K562 (cell line): ENCODE measurements around the gene ZNF180. TPM values are rescaled to one million over a fixed set of nuclear protein-coding genes. Genes with fewer than 3 reads are reported as not detected.

Experiments used
- BRD9 ChIP-seq: fragments of 450-650 bp; IDR thresholded peaks from 2 replicates; pipeline ENCODE4 v1.6.1; 2018; ENCODE audit warnings: low read depth; ENCODE audit not compliant: partially characterized antibody
- BRF1 ChIP-seq: IDR thresholded peaks from 3 replicates; pipeline ENCODE4 v1.6.1; 2011; ENCODE audit warnings: borderline replicate concordance, mild to moderate bottlenecking; ENCODE audit not compliant: insufficient read length; ENCODE audit errors: extremely low read depth
- CBX2 ChIP-seq: fragments of 200-600 bp; sonication (generic); IDR thresholded peaks from one replicate; pipeline ENCODE4 v1.6.1; 2012; ENCODE audit warnings: mild to moderate bottlenecking, low read length, inconsistent platforms; ENCODE audit not compliant: insufficient read depth, poor library complexity, severe bottlenecking
- CEBPB ChIP-seq: fragments of 450-650 bp; IDR thresholded peaks from 2 replicates; pipeline ENCODE4 v1.6.1; 2016; ENCODE audit warnings: missing genetic modification characterization, missing compliant biosample characterization
- CREM ChIP-seq: IDR thresholded peaks from 2 replicates; pipeline ENCODE4 v1.6.1; 2014; ENCODE audit warnings: antibody characterized with exemption, low read depth
- CSDE1 ChIP-seq, 2 experiments: fragments of 450-650 bp; IDR thresholded peaks; 2 replicates each; pipeline ENCODE4 v1.6.1; 2016; ENCODE audit warnings: mild to moderate bottlenecking in 1 of 2
- E2F8 ChIP-seq: fragments of 450-650 bp; IDR thresholded peaks from 2 replicates; pipeline ENCODE4 v1.7.1; 2018; ENCODE audit warnings: mild to moderate bottlenecking, low read depth; ENCODE audit not compliant: partially characterized antibody
- FOXK1 ChIP-seq: sonication (generic); formaldehyde crosslinking; IDR thresholded peaks from 2 replicates; pipeline ENCODE4 v1.8.0; 2022; ENCODE audit warnings: missing genetic modification reagents, mild to moderate bottlenecking, borderline replicate concordance
- GMEB1 ChIP-seq: fragments of 250-450 bp; sonication (Bioruptor Pico); IDR thresholded peaks from 2 replicates; pipeline ENCODE4 v1.4.0; 2020; ENCODE audit warnings: mild to moderate bottlenecking
- HDAC1 ChIP-seq, 2 experiments: fragments of 450-650 bp; IDR thresholded peaks; 2 replicates each; pipeline ENCODE4 v1.6.1; 2016 to 2017; ENCODE audit warnings: inconsistent platforms in 1 of 2, mild to moderate bottlenecking in 1 of 2, moderate library complexity in 1 of 2
- HIVEP1 ChIP-seq: fragments of 250-450 bp; sonication (Bioruptor Pico); IDR thresholded peaks from 2 replicates; pipeline ENCODE4 v1.4.0; 2020; ENCODE audit warnings: mild to moderate bottlenecking
- HLTF ChIP-seq: fragments of 450-650 bp; IDR thresholded peaks from 2 replicates; pipeline ENCODE4 v1.6.1; 2016
- ILK ChIP-seq: fragments of 450-650 bp; IDR thresholded peaks from 2 replicates; pipeline ENCODE4 v1.6.1; 2016; ENCODE audit warnings: missing genetic modification characterization, low read depth, mild to moderate bottlenecking, missing compliant biosample characterization, moderate library complexity, borderline replicate concordance
- MXD1 ChIP-seq: fragments of 250-450 bp; sonication (Bioruptor Pico); IDR thresholded peaks from 2 replicates; pipeline ENCODE4 v1.8.0; 2021; ENCODE audit warnings: borderline replicate concordance, mild to moderate bottlenecking, moderate library complexity; ENCODE audit not compliant: poor library complexity, severe bottlenecking
- NONO ChIP-seq, 2 experiments: fragments of 200-400 bp in 1 of 2; fragments of 450-650 bp in 1 of 2; formaldehyde crosslinking in 1 of 2; IDR thresholded peaks; 2 replicates each; pipeline ENCODE4 v1.6.1; 2017; ENCODE audit warnings: low read depth in 2 of 2, mild to moderate bottlenecking in 2 of 2, moderate library complexity in 2 of 2, low read length in 1 of 2
- RBM22 ChIP-seq: fragments of 200-400 bp; formaldehyde crosslinking; IDR thresholded peaks from 2 replicates; pipeline ENCODE4 v1.6.1; 2018; ENCODE audit warnings: low read length, low read depth; ENCODE audit not compliant: poor library complexity, severe bottlenecking
- RFX1 ChIP-seq: fragments of 450-650 bp; IDR thresholded peaks from 2 replicates; pipeline ENCODE4 v1.6.1; 2016; ENCODE audit warnings: mild to moderate bottlenecking, moderate library complexity
- SAFB ChIP-seq: fragments of 200-400 bp; formaldehyde crosslinking; IDR thresholded peaks from 2 replicates; pipeline ENCODE4 v1.6.1; 2017; ENCODE audit warnings: low read depth, low read length, borderline replicate concordance
- SMARCA5 ChIP-seq: fragments of 450-650 bp; IDR thresholded peaks from 2 replicates; pipeline ENCODE4 v1.6.1; 2016
- SP2 ChIP-seq: IDR thresholded peaks from 2 replicates; pipeline ENCODE4 v1.6.1; 2011; ENCODE audit warnings: mild to moderate bottlenecking, low read depth, low read length, moderate library complexity; ENCODE audit not compliant: poor library complexity, severe bottlenecking; ENCODE audit errors: extremely low read depth
- ZFP36 ChIP-seq: fragments of 150-350 bp; IDR thresholded peaks from 2 replicates; pipeline ENCODE4 v1.6.1; 2018; ENCODE audit warnings: low read length, low read depth; ENCODE audit not compliant: partially characterized antibody
- ZNF212 ChIP-seq: fragments of 450-650 bp; formaldehyde crosslinking; IDR thresholded peaks from 2 replicates; pipeline ENCODE4 v1.4.0; 2020; ENCODE audit warnings: mild to moderate bottlenecking
- ZNF436 ChIP-seq: fragments of 250-450, 450-650 bp; sonication (Bioruptor Pico); formaldehyde crosslinking; IDR thresholded peaks from 2 replicates; pipeline ENCODE4 v1.7.0; 2020; ENCODE audit warnings: mild to moderate bottlenecking
- polyA plus RNA-seq, 8 experiments: library from polyadenylated mRNA; depleted of rRNA in 4 of 8; stranded (reverse) in 5 of 8; unstranded in 3 of 8; fragments of >200 nt; fragmentation: Nextera tagmentation in 2 of 8; fragmentation: Illumina TruSeq in 1 of 8; extraction: Ambion mirVana in 2 of 8; extraction: Trizol in 1 of 8; gene quantifications; 2 replicates each; pipeline versions ENCODE4 v1.2.1 to v1.2.3, GENCODE V29; 2011 to 2014; ENCODE audit warnings: inconsistent platforms in 1 of 8, missing spikeins in 1 of 8
- total RNA-seq, 7 experiments: library from RNA; depleted of rRNA in 6 of 7; stranded (reverse); fragments of >200 nt in 6 of 7; fragmentation: Illumina TruSeq in 2 of 7; extraction: Trizol in 2 of 7; gene quantifications; 2 replicates each; pipeline versions ENCODE4 v1.2.1 to v1.2.3, GENCODE V29; 2011 to 2021; ENCODE audit warnings: low replicate concordance in 1 of 7

ZNF180 gene
- total and polyA plus RNA-seq, 9 of the 15 experiments (the other 6 are each of a cell fraction or from before 2014, with no cell fraction given): 1.8 to 8.7 (median 5.9) TPM

- TF ChIP-seq E2F8: peak; percentile 90
- TF ChIP-seq FOXK1 (CRISPR knock-in tag): peak; percentile 87
- peak; percentile 83 for TF ChIP-seq CEBPB
- peak; percentile 2 for TF ChIP-seq ZFP36
- TF ChIP-seq SP2: no peak
- peak; percentile 25; the same call in 1 of the 2 replicates for TF ChIP-seq RFX1
- no peak for TF ChIP-seq CBX2
- peak; percentile 13 for TF ChIP-seq BRD9
- no peak for TF ChIP-seq SMARCA5
- peak in 1 of 2 experiments; percentile 56; a peak in 1 of 4 replicates for TF ChIP-seq CSDE1 (IDR thresholded peaks at IDR 0.05)
- TF ChIP-seq SAFB: no peak
- no peak for TF ChIP-seq MXD1 (CRISPR knock-in tag)
- no peak for TF ChIP-seq RBM22
- TF ChIP-seq ZNF436 (CRISPR knock-in tag): no peak
- TF ChIP-seq ZNF212 (CRISPR knock-in tag): no peak
- no peak for TF ChIP-seq BRF1
- peak; percentile 99 for TF ChIP-seq CREM
- no peak; the same call in 1 of the 2 replicates for TF ChIP-seq GMEB1 (CRISPR knock-in tag)
- no peak for TF ChIP-seq NONO (IDR thresholded peaks at IDR 0.05; ENCODE audit: low read depth in 2 of 2, low read length in 1 of 2)
- no peak for TF ChIP-seq ILK (tag)
- no peak for TF ChIP-seq HIVEP1 (CRISPR knock-in tag)
- TF ChIP-seq HDAC1 (IDR thresholded peaks at IDR 0.05): peak in 1 of 2 experiments; percentile 91; a peak in 2 of 4 replicates
- TF ChIP-seq HLTF: no peak
Observed at GRCh38 chr19:44499962-44500949, at the start of gene ZNF180 (continued).
